RKO (cell line): ENCODE data around the gene ATR.
"Not testable (repeated sequence)": the region's sequence is repeated elsewhere in the genome, so short reads cannot be mapped to it uniquely, and the experiment has no call there.

Source experiments
- DNase-seq: peaks from one replicate; pipeline ENCODE4 v3.0.0-alpha.2; 2016; ENCODE audit warnings: low spot score

Gene ATR

DNA sequence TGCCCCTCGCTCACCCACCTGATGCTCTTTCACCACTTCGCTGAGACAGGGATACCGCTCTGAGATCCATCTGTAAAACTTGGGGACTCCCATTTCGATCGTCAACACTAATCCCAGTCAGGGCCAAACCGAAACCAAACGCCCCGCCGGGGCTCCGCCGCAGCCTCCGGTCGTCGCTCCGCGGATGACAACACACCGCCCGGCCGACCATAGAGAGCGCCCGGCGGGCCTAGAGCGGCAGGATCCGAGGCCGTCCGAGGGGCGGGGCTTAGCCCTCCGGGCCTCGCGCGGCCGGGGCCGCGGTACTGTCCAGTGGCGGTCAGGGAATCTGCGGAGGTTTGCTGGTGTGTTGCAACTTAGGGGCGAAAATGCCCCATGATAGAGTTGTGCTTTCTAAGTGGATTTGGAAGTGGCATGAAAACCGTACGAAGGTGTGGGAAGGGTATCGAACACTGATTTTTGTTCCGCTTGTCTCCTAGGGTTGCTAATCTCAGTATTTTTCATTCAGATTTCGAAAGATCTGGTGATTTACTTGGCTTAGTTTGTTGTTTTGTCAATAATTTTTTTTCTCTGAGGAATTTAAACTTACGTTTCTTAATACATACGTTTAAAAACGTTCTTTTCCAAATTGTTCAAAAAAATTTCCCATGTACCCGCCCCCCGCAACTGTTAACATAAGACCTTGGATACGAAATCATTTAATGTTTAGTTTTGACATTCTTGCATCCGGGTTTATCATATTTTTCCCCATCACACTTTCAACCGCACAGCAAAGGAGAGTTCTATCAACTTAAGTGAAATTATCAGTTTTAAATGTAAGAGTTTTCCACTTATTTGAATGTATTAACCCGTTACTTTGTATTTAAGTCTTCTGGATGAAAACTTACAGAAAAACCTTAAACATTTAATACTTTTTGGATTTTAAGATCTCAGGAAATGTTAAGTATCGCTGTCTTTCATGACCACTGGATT, 130.4 kb downstream of the ATR start, which contains the start of gene XRN1:
Gene XRN1 (minus strand): TSS at position 186 of the 972 bp plus-strand sequence. CDS start 93 bp downstream, at position 93.
- peak; percentile 94 for DNase-seq

DNA sequence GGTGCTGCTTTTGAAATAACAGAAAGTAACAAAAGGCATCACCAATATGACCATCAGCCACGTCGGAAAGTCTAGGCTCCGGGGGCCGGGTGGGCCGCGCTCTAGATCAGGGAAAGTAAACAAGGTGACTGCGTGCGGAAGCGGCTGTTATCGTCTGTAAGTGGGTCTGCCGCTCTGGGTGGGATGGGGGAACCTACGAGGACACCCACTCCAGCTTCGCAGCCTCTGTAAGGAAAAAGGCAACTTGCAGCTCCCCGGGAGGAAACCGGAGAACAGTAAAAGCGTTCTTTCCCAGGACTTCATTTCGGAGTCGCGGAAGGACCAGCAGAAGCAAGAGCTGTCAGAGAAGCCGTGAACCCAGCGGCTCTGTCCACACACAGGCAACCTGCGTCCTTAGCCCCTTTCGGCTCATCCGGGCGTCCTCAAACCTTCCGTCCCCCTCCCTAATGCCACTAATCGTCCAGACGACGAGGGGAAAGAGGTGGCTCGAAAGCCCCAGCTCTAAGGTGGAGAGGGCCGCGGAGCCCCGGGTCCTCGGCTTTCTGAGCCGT, 131.2 kb downstream of the ATR start:
- peak; percentile 49 for DNase-seq

DNA sequence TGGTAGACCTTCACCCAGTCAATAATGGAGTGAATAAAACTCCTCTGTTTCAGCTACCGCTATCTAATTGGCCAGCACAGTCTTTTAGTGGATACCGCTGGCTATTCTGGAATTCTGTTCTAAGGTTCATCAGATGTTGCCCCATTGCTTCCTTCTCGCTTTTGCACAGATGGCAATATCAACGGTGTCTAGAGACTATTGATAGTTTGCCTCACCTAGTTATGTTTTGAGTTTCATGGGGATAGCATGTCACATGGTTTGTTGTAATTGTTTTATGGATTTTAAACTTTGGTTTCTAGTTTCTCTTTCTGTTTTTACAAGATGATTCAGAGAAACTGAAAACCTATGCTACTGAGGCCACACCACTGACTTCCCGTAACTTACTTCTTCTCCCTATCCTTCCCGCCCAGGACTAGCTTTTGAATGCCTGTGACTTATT, 132.7 kb downstream of the ATR start:
- DNase-seq, result peak; percentile 8

DNA sequence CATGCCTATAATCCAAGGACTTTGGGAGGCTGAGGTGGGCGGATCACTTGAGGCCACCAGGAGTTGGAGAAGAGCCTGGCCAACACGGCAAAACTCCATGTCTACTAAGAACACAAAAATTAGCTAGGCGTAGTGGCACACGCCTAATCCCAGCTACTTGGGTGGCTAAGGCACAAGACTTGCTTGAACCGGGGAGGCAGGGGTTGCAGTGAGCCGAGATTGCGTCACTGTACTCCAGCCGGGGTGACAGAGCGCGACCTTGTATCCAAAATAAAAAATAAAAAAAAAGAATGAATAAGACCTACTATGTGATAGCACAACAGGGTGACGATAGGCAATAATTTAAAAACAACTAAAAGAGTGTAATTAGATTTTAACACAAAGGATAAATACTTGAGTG, 134.2 kb downstream of the ATR start:
- DNase-seq, result no peak

DNA sequence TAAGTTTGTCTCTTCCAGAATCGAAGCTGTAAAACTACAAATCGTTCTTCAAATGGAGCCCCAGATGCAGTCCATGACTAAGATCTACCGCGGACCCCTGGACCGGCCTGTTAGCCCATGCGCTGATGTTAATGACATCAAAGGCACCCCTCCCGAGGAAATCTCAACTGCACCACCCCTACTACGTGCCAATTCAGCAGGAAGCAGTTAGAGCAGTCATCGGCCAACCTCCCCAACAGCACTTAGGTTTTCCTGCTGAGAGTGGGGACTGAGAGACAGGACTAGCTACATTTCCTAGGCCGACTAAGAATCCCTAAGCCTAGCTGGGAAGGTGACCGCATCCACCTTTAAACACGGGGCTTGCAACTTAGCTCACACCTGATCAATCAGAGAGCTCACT, 135.5 kb downstream of the ATR start:
- not testable (repeated sequence) for DNase-seq

DNA sequence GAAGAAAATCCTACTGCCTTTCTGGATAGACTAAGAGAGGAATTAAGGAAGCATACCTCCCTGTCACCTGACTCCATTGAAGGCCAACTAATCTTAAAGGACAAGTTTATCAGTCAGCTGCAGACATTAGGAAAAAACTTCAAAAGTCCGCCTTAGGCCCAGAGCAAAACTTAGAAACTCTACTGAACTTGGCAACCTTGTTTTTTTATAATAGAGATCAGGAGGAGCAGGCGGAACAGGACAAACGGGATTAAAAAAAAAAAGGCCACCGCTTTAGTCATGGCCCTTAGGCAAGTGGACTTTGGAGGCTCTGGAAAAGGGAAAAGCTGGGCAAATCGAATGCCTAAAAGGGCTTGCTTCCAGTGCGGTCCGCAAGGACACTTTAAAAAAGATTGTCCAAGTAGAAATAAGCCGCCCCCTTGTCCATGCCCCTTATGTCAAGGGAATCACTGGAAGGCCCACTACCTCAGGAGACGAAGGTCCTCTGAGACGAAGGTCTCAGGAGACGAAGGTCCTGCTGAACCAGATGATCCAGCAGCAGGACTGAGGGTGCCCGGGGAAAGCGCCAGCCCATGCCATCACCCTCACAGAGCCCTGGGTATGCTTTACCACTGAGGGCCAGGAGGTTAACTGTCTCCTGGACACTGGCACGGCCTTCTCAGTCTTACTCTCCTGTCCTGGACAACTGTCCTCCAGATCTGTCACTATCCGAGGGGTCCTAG, 138.9 kb downstream of the ATR start:
- not testable (repeated sequence) for DNase-seq

DNA sequence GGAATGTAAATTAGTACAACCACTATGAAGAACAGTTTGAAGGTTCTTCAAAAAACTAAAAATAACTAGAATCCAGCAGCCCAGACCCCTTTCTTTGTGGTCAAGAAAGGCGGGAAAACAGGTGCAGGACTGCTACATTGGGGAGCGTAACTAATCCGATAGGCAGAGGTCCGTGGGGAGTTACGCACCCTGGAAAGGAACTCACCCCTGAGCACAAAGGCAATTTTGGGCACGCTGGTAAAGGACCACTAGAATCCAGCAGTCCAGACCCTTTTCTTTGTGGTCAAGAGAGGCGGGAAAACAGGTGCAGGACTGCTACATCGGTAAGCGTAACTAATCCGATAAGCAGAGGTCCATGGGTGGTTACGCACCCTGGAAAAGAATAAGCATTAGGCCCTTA, 140.4 kb downstream of the ATR start:
- DNase-seq, result not testable (repeated sequence)

DNA sequence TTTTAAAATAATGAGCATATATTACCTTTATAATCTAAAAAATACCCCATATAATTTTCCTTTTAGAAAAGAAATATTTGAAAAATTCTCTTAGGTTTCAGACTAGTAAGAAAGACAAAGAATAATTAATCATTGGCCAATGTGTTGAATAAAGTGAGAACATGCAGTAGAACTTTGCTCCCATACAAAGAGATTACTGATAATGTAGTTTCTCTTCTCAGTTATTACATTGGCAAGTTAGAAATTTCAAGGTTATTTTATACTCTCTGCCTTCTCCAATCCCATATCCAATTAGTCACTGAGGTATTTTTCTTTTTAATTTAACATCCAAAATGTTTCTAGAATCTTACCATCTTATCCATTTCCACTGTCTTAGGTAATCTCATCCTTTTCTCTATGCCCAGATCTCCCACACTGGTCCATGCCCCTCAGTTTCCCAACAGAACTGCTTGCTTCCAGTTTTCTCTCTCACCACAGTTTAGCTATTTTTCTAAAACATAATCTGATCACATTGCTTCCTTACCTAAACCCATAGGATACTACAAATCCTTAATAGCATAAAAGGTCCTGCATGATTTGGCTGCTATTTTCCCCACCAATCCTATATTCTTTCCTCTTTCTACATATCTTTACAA, 141.5 kb downstream of the ATR start:
- no peak for DNase-seq

DNA sequence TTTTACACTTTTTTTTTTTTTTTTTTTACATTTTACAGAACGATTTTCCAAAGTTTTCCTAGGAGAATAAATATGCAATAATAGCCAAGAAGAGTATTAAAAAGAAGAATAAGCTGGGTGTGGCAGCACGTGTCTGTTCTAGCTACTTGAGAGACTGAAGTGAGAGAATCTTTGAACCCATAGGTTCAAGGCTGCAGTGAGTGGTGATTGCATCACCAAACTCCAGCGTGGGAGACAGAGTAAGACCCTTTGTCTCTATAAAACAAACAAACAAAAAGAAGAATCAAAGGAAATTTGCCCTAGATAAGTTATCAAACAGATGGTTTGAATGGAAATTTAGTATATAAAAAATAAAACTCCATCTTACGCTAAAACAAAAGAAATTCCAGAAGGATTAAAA, 144.0 kb downstream of the ATR start:
- no peak for DNase-seq

DNA sequence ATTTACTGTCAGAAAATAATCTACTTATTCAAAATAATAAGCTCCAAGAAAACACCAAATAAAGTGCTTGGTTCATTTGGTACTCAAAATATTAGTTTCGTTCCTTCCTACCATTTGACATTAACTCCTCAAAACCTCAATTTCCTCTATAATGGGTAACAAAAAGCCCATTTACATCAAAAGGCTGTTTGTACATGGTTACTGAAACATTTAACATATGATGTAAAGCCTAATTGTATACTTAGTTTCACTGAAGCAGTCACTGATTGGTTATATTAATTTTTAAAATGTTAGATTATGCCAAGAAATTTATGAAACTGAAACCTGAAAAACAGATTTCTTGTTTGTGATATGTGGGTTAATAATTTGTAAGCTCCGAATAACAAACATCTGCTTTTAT, 145.4 kb downstream of the ATR start:
- no peak for DNase-seq

DNA sequence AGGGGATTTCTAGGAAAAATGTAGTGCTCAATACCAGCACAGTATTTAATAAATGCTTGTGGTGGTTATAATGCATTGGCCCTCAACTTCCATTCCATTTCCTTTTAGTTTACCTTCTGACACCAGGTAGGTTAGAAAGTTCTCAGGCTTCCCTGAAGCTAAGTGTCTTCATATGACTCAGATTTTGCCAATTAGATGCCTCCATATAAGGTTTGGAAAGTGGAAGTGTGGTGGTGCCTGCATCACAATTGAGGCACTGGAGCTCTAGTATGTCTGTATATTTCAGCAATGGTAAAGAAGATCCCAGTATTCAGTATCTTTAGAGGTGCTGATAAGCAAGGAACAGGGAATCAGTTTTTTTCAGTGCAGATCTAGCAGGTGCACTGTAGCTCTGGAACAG, 149.0 kb downstream of the ATR start:
- DNase-seq, result no peak

DNA sequence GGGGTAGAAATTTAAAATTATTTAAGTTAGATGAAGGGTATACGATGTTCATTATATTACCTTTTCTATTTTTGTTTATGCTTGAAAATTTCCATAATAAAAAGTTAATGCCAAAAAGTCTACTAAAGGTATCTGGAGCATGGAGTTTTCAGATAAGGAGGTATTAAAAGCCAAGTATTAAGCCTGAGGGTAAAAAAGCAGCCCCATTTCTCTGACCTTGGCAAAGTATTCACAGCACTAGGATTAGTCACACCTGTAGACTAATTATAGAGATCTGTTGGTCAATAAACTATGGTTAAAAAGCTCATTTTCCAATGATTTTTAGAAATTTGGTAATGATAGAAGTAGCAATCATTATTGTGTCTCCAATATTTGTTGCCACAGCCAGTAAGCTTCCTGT, 153.8 kb downstream of the ATR start:
- no peak for DNase-seq

DNA sequence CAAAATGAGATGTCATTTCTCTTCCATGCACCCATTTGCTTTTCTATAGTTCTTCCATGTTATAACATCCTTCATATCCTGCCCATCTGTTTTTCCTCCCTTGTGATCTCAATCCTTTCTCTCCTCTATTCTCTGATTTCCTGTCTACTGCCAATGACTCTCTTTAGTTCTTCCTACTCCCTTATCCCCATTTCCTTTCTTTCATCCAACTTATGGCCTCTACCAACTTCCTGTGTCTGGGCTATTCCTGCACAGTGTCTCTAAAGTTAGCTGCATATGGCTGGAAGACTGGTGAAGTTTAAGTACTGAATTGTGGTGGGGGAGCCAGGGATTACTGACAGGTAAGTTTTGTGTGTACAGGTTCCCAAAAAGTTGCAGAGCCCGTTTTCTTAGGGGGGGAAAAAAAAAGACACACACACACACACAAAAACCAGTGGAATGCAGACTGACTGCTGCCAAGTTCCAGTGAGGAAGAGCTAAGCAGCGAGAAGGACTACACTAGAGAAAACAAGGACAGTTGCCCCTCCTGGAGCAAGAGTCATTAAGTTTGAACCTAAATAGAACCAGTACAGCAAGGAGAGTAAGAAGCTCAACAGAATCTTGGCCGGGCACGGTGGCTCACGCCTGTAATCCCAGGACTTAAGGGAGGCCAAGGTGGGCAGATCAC, 159.5 kb downstream of the ATR start:
- no peak for DNase-seq

DNA sequence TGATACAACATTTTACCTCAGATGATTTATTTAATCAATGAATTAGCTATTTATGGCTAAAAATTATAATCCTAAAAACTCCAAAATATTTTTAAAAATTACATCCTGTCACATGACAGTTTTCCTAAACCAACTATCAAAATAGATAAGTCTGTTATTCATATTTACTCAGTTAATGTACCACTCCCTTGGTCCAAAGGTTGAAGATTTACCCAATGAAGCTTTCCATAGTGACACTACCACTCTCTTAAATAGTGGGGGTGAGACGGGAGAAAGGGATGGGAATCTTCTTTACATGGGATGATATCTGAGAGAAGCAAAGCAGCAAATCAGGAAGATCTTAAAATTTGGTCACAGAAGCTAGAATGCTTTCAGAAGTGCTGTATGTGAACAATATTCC, 161.2 kb downstream of the ATR start:
- DNase-seq, result no peak

DNA sequence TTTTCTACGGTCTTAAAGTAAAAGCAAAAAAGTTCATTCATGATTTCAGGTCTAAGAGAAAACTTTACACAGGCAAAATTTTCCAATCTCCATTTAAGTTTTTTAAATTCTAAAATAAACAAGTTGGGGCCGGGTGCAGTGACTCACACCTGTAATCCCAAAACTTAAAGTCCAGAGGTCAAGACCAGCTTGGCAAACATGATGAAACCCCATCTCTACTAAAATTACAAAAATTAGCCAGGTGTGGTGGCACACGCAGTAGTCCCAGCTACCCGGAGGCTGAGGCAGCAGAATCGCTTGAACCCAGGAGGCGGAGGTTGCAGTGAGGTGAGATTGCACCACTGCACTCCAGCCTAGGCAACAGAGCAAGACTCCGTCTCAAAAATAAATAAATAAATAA, 178.0 kb downstream of the ATR start:
- not testable (repeated sequence) for DNase-seq
